ENCODE data around the gene ZC3H11A. TPM values are rescaled to one million over a fixed set of nuclear protein-coding genes. Genes with fewer than 3 reads are reported as not detected.

The ZC3H11A gene
- total RNA-seq: 54.0 and 59.1 TPM in 2 replicates

GRCh38 chr1:203795441-203796235, at the start of gene ZC3H11A, which contains the start of gene ZBED6:
Gene ZC3H11A (plus strand): TSS chr1:203795623. CDS start chr1:203817071, 21,448 bp downstream.
Gene ZBED6 (plus strand): TSS chr1:203795623. CDS start chr1:203797523, 1,900 bp downstream.

GRCh38 chr1:203765029-203765837, 30.2 kb upstream of the ZC3H11A start, which contains the start of gene LAX1:
Gene LAX1 (plus strand): TSS chr1:203765183. CDS start chr1:203765566, 383 bp downstream.

Other genes starting within 250 kb of the ZC3H11A start
- gene ATP2B4, start 168.8 kb upstream of the ZC3H11A start, total RNA-seq: 79.9 and 81.4 TPM in 2 replicates
- gene LAX1, start 30.4 kb upstream of the ZC3H11A start, total RNA-seq: 0.15 and 0.27 TPM in 2 replicates
- gene ZBED6, start within 50 bp of the ZC3H11A start, total RNA-seq: 5.3 and 6.8 TPM in 2 replicates
- gene SNRPE, start 66.0 kb downstream of the ZC3H11A start, total RNA-seq: 97.7 and 111 TPM in 2 replicates